ENCODE data around the gene TRIM63. TPM values are rescaled to one million over a fixed set of nuclear protein-coding genes. Genes with fewer than 3 reads are reported as not detected.

TRIM63 gene
- total RNA-seq, 1 experiment from 2014 or later = not detected

GRCh38 chr1:26097696-26098095 is 30.3 kb upstream of the TRIM63 start:
- H3K27ac Mint-ChIP-seq = no peak overlapping the region
- Histone ChIP-seq H2BK15ac (ENCODE audit: low read depth, low read length) (no peak overlapping the region), H3K27ac (ENCODE audit: insufficient read length, low read depth, low read length) (no peak overlapping the region)

More at GRCh38 chr1:26097696-26098095, 30.3 kb upstream of the TRIM63 start:
- Histone ChIP-seq H2AK5ac (ENCODE audit: insufficient read length, low read length) (no peak overlapping the region), H3K4me1 (ENCODE audit: insufficient read depth, low read length) (peaks cover 6% of the 10 kb centered on the region; the same call in 1 of the 2 replicates), H3K79me1 (ENCODE audit: insufficient read depth, low read depth, low read length, poor library complexity, severe bottlenecking) (no peaks in the 10 kb centered on the region), H3K23ac (ENCODE audit: insufficient read length, low read depth, low read length) (no peak overlapping the region), H3K23me2 (ENCODE audit: insufficient read length, low read depth, low read length, poor library complexity, severe bottlenecking) (no peaks in the 10 kb centered on the region), H2BK20ac (ENCODE audit: low read depth, low read length, poor library complexity, severe bottlenecking) (no peak overlapping the region), H4K20me1 (ENCODE audit: control insufficient read depth, insufficient read depth, insufficient read length) (no peaks in the 10 kb centered on the region), H2BK5ac (ENCODE audit: insufficient read length, low read length) (no peak overlapping the region), H2BK120ac (ENCODE audit: low read depth, low read length, poor library complexity, severe bottlenecking) (no peak overlapping the region), H3K79me2 (ENCODE audit: insufficient read depth, low read length) (no peaks in the 10 kb centered on the region), H4K91ac (ENCODE audit: insufficient read length, low read depth, low read length) (no peak overlapping the region), H2AFZ (ENCODE audit: low read length) (no peak overlapping the region), H4K5ac (ENCODE audit: insufficient read length, low read depth, low read length) (no peak overlapping the region), H3K14ac (ENCODE audit: insufficient read depth, low read length) (no peak overlapping the region), H3T11ph (ENCODE audit: low read length) (no peak overlapping the region), H4K8ac (replicated peaks; ENCODE audit: insufficient read length, low read depth, low read length) (no peak overlapping the region), H3K4ac (ENCODE audit: low read depth, low read length) (no peak overlapping the region), H2BK12ac (ENCODE audit: insufficient read length, low read depth, low read length) (no peak overlapping the region), H3K9ac (ENCODE audit: extremely low read depth, insufficient read length, low read length) (no peak overlapping the region), H3K9me3 (ENCODE audit: control insufficient read depth, low read depth, low read length) (no peaks in the 10 kb centered on the region), H3K4me2 (ENCODE audit: insufficient read depth, insufficient read length, low read length) (no peak overlapping the region), H3K56ac (ENCODE audit: insufficient read length, low read depth, low read length) (no peak overlapping the region), H3K27me3 (ENCODE audit: insufficient read depth, low read length) (no peaks in the 10 kb centered on the region), H3K18ac (ENCODE audit: insufficient read length, low read depth, low read length) (no peak overlapping the region)
- DNase-seq = no peak
- no peak for TF ChIP-seq CTCF (conservative IDR thresholded peaks at IDR 0.05)
- H3K4me3 Mint-ChIP-seq = no peak overlapping the region
- no peaks in the 10 kb centered on the region for H3K9me3 Mint-ChIP-seq
- peaks cover 19% of the 10 kb centered on the region for H3K27me3 Mint-ChIP-seq (ENCODE audit: low read depth)
- H3K36me3 Mint-ChIP-seq (ENCODE audit: insufficient read depth in 1 of 3, low read depth in 3 of 3) = no peaks in the 10 kb centered on the region
- peaks cover 18 to 27% of the 10 kb centered on the region in 2 experiments for H3K4me1 Mint-ChIP-seq
